Activated CD8-positive, alpha-beta memory T cell treated with anti-CD3 and anti-CD28 coated beads for 1 hour (primary cell): Measurements from ENCODE around the gene TMPRSS6.

Experiments used
- DNase-seq, 2 donors: peaks; one replicate each; pipeline ENCODE4 v3.0.0-alpha.2; 2020; ENCODE audit warnings: low read depth in 1 of 2; ENCODE audit errors: extremely low read depth in 1 of 2

The TMPRSS6 gene

DNA sequence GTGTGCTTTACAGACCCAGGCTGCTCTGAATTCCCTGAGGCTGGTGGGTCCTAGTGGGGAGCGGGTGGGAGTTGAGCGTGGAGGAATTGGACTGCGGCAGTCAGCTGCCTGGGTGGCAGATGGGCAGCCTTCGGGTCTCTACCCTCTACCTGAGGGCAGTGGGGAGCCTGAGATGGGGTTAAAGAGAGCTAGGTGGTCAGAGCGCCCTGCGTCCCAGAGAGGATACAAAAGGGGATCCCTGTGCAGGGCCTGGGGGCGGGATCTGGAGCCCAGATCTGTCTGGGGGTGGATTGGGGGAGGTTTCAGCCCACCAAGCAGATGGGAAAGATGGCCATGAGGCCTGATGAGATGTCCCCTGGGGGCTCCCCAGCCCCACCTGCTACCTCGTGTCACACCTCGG is 39.8 kb downstream of the TMPRSS6 start:
- no peak for DNase-seq

DNA sequence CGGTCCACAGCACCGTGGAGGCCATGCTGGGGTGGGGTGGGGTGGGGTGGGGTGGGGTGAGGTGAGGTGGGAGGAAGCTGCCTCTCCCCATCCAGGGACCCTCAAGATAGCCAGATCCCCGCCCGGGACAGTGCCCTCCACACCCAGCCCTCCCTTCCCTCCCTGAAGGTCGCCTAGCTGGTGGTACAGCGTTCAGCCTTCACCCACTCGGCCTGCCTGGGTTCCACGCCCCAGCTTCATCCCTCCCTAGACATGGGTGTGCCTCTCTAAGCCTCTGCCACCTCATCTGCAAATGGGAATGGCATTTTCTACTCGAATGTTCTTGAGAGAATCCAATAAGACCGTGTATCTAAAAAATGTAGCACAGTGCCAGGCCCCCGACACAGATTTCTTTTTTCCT is 40.2 kb downstream of the TMPRSS6 start:
- no peak for DNase-seq

DNA sequence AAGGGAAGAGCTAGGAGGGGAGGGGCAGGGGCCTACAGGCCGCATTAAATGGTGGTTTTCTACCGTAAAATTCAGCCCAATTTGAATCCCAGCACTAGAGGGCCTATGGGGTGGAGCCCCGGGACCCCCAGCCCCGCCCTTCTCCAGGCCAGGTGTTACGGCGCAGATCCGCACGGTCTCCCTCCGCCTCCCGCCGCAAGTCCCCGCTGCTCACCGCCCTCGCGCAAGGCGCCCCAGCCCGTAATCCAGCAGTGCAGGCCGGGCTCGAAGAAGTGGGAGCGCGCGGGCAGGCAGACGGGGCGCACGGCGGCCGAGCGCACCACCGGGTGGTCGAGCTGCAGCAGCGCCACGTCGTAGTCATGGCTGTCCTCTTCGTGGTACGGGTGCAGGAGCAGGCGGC is 40.7 kb downstream of the TMPRSS6 start:
- no peak for DNase-seq

DNA sequence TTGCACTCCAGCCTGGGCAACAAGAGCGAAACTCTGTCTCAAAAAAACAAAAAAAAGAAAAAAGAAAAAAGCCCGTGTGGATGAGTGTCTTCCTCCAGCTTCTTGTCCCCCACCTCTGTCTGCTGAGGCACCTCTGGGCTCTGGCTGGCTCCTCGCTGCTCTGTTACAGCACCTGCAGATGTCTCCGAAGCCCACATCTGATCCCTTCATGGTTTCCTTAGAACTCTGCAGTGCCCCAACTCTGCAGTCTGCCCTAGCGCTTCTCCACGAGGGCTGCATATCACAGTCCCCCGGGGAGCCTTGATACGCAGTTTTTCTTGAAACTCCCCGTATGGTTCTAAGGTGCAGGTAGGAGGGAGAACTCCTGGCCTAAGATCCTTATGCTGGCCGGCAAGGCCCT is 42.1 kb downstream of the TMPRSS6 start:
- DNase-seq: no peak

DNA sequence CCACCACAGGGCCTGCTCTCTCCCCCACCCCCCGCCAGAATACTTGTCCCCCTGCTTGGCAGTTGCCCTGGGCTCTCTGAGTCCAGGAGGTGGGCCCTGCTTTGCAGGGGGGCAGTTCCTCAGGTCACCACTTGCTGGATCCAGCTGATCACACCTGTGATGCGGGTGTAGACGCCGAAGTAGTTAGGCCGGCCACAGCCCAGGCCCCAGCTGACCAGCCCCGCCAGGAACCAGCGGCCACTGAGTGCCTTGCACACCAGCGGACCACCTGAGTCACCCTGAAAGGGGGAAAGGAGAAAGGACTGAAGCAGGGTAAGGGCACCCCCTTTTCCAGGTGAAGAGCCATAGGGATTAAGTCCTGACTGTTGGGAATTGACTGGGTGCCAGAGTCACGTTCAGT is 43.6 kb downstream of the TMPRSS6 start:
- no peak for DNase-seq

DNA sequence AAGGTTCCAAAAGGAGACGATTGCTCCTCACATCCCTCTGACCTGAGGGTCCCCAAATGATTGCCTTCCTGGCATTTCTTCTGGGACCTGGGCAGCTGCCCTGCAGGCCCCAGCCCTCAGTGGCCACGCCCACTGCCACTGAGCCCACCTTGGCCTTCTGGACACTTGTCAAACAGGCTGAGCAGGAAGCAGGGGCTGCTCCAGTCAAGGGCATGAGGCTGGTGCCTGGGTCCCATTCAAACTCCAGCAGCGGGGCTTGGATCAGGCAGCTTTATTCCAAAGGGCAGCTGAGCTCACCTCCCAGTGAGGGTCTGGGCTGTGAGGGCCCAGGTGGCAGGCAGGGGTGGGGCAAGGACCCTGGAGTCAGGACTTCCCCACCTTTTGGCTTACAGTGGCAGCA is 44.3 kb downstream of the TMPRSS6 start:
- DNase-seq: no peak

DNA sequence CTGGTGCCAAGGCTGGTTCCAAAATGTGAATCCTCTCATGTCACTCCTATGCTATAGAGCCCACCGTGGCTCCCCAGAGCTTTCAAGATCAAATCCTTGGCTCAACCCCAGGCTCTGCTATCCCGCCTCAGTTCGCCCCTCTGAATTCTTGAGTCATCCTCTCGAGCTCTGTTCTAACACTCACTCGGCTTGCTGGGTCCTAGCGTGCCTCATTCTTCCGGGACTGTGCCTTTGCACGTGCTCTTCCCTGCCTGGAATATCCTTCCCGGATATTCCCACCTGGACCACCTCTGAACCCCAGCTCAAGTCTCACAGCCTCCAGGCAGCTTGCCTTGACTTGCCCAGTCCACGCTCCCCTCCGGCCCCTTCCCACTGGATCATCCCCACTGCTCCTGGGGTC is 45.0 kb downstream of the TMPRSS6 start:
- no peak for DNase-seq

DNA sequence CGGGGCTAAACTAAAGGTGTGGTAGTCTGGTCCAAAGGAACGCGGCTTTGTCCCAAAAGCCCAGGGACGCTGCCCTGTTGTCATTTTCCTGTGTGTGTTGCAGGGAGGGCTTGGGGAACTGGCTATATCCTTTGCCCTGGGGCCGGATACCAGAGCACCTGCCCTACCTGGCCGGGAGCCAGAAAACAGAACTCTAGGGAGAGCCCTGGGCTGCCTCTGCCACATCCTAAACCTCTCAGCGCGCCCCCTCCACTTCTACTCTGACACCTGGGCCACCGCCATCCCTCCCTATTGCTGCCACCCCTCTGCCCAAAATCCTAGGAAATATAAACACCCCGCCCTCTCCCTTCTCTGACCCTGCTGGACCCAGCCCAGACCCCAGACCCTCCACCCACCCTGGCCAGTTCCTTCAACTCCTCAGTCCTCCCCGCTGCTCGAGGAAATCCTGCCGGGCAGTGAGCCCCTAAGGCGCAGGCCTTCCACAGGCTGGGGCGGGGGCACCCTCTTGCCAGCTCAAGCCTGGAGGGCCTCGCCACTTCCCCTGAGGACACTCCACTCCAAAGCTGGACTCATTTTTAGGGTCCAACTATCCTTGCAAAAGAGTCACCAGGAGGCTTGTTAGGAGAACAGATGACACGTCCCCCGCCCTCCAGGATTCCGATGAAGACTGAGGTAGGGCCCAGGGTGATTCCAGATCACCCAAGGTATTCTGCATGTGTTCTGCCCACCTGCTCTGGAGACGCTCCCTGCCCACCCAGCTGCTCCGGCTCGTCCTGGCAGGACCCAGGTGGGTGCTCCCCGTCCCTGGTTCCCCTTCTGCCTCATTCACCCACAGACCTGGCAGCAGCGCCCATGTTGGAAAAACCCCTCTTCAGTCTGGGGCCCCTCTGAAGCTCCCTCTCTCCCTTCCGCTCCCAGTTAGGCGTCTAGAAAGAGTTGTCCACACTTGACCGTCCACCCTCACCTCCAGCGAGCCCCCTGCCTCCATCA is 45.8 kb downstream of the TMPRSS6 start:
- DNase-seq: no peak

DNA sequence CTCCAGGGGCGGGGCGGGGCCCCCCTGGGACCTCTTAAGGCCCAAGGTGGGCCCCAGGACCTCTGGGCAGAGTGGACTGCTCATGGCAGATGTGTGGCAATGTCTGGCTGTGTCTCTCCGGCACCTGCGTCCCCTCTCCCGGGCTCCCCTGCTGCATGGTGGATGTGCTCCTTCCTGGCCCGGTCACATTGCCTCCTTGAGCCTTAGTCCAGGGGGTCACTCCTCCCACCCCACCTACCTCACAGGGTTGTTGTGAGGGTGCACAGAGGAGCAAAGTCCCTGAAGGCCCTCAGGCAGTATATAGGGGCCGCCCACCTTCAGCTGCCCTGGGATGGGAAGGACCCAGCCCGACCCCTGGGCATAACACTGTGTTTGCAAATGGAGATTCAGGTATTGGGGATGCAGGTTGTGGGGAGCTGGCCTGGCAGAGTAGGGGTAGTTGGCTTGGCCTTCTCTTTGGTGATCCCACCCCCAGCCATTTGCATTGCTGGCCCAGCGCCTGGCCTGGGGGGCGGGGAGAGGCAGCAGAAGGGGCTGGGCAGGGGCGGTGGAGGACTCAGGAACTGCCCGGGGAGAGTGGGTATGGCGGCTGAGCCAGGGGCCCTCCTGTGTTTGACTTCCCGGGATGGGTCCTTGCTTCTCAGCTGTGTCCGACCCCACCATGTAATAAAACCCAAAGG is 46.7 kb downstream of the TMPRSS6 start:
- DNase-seq: no peak

DNA sequence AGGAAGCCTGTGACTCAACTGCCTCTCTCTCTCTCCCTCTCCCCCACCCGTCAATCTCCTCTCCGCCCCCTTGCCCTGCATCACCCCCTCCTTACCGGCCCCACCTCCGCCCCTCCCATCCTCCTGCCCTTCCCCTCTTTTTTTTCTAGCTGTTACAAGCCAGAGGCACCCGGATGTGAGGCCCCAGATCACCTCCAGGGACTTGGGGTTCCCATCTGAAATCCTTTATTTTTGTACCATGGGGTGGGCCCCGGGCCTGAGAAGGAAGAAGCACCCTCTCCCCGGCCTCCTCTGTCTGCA is 47.2 kb downstream of the TMPRSS6 start:
- DNase-seq: no peak

DNA sequence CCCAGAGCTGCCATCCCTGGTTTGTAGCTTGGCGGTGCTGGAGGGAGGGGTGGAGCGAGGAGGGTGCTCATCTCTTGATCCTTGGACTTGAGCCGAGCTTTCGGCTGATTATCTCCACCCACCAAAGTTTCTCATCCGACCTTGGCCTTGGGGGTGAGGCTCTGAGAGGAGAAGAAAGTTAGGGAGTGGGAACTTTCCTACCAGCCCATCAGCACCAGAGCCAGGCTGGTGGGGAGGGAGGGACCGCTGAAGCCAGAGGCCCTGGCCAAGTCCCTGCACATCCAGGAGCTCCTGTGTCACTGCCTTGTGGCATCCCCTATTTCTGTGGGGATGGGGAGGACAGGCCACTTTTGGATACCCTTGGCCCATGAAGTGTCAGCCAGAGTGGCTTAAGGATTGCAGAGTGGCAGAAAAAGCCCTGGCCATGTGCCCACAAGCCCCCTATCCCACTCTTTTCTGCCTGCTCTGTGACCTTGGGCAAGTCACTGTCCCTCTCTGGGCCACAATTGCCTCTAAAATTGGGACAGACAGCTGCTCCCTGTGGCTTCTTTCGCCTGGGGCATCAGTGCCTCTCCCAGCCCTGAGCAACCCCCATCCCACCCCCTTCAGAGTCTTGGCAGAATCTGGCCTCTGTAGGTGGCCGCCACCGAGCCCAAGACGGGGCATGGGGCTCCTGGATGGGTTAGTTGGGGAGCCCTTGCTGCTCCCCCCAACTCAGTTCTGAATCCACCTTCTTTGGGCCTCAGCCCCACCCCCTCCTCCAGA is 47.7 kb downstream of the TMPRSS6 start:
- no peak for DNase-seq

DNA sequence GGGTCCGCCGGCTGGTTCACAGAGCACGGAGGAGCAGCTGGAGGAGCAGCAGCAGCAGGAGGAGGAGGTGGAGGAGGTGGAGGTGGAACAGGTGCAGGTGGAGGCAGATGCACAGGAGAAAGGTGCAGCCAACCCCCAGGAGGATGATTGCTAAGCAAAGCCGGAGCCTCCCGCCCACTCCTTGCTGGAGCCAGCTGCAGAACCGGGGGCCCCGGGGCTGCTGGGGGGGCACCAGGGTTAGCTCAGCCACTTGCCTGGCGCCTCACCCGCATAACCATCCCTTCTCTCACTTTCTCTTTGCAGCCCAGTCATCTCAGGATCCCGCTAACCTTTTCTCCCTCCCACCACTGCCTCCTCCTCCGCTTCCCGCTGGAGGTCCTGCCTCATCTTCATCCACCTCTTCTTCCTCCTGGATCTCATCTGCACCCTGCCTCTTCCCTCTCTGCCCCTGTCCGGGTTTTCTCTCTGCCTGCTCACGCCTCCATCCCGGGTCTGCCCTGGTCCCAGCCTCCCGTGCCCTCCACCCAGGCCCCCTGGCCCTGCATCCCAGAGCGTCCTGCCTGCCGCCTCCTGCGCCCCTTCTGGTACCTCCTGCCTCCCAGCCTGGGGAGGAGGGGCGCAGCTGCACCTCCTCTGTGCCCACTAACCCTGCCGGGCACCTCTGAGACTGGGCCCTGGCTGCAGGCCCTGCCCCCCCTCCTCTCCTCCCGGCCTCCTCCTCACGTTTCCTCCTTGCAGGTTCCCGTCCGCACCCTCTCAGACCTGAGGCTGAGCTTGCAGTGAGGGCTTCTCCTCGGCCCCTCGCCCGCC is 48.5 kb downstream of the TMPRSS6 start:
- DNase-seq: no peak

DNA sequence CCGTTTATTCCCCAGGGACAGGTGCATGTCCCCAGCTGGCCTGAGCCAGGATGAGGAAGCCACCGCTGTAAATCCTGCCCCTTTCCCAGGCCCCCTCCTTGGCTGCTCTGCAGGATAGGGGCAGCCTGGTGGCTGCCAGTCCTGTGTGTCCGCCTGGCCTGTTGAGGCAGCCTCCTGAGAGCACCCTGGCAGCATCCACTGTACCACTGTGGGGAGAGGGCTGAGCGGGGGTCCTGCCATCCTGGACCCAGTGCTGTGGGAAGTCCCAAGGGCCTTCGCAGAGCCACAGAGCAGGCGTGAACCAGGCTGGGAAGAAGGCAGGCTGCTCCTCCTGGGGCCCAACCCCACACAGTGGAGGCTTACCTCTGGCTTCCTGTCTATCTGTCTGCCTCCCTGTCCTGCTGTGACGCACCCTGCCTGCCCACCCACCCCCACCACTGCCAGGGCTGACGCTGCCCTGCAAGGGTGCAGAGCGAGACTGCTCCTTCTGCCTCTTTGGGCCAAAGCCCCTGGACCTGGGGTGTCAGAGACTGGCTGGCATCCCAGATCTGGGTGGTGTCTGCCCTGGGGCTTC is 49.5 kb downstream of the TMPRSS6 start:
- DNase-seq: no peak

DNA sequence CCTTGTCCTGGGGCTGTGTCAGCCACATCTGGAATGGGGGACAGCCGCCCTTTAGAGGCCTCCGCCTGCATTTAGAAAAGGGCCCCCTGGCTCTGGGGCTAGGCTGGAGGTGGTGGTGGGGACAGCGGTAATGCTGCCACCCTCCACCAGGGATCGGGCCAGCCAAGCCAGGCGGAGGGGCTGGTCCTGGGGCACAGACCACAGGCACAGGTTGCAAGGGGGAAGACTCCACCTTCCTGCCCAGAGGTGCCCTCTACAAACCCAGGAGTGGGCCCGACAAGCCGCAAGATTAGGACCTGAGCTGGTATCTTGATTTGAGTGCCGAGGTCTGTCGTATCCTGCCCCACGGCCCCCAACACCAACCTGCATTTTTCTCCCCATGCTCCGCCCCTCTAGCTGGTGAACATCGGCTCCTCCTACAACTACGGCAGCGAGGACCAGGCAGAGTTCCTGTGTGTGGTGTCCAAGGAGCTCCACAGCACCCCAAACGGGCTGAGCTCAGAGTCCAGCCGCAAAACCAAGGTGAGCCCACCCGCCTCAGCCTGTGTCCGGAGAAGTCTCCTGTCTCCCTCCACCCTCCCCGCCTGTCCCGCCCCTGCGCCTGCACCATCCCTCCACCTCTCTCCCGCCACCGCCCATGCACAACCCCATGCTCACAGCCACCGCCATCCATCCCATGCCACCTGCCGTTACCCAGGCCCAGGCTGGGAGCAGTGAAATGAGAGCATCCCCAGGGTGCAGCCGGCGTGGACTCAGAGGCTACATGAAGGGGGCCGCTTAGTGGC is 50.4 kb downstream of the TMPRSS6 start:
- DNase-seq: no peak

DNA sequence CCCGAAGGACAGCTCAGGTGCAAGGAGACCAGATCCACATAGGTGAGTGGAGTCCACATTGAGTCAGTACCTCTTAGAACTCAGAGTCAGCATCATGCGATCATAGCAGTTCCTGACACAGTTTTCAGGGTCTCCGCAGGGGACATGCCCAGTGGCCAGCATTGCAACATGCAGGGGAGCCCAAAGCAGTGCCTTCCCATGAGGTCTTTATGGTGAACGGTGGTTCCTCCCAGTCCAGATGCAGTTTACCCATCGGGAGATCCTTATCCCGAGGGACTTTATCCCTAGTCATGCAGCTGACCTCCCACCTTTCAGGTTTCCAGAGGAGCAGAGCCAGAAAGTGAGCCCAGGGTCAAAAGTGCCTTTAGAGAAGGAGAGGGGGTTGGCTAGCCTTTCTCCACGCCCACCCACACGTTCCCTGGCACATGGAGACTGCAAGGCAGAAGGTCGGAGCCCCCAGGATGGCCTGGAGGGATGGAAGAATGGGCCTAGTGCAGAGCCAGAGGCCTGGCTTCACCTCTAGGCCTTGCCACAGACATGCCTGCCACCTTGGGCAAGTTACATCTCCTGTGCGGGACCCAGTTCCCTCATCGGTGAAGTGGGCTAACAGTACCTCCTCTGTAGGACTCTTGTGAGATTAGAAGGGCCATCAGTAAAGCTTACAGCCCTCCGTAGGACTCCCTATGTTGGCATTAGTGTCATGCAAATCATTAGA is 51.6 kb downstream of the TMPRSS6 start:
- DNase-seq: no peak

DNA sequence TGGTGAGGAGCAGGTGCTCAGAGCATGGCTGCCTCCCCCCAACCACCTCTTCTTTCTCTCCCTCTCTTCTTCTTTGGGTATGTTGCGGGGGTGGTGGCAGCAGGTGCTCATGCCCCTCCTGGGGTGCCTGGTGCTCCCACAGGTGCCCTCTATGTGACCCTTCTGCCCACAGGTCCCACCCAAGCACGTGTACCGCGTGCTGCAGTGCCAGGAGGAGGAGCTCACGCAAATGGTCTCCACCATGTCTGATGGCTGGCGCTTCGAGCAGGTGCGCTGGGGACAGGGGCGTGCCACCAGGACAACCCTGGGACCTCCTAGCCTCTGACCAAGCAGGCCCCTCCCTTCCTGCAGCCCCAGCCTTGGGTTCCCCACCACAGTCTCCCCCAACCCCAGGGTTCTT is 52.3 kb downstream of the TMPRSS6 start:
- DNase-seq: no peak

DNA sequence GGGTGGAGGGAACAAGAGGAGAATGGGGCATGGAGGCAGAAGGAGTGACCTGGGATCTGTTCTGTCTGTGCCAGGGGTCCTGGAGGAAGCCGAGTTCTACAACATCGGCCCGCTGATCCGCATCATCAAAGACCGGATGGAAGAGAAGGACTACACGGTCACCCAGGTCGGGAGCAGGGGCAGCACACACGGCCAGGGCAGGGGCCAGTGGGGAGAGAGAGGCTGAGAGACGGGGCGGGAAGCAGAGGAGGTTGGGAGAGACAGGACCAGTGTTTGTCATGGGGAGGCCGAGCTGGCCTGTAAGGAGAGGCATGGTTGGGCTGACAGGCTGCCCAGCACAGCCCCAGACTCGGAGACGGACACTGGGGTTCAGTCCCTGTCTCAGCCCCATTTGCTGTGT is 53.3 kb downstream of the TMPRSS6 start:
- no peak for DNase-seq

DNA sequence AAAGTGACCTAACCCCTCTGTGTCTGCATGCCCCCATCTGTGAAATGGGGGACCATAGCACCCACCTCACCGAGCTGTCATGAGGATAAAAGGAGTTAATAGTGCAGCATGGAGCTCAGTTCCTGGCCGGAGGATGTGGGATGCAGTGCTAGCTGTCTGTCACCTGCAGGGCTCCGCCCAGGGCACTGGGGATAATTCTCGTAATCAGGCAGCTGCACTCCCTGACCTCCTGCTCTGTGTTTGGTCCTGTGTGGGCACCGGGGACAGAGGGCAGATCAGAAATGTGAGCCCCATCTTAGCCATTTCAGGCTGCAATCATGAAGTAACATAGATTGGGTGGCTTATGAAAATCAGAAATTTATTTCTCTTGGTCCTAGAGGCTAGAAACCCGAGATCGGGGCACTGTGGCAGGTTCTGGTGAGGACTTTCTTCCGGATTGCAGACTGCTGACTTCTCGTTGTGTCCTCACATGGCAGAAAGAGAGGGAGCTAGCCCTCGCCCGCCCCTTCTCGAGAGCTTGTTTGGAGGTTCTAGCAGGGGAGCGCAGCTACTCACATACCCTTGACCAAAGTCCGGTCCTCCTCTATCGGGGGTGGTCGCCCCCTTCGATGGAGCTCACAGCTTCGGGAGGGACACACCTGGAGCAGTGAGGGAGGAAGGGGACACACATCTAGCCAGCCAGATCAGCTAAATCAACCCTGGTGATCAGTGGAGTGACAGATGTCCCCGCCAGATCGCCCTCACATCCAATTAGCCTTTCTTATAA is 54.7 kb downstream of the TMPRSS6 start:
- no peak for DNase-seq

DNA sequence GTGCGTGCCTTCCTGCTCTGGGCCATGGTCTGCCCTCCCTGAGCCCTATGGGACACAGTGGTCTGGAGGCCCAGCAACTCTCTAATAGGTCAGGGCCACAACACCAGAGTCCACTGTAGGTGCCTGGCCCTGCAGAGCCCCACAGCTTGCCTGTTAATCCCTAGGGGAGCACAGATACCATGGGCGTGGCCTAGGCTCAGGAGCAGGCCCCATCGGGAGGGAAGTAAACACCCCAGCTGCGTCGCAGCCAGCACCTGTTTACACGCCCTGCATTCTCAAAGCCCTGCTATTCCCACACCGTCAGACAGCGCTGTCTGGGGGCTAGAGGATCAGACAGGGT is 55.5 kb downstream of the TMPRSS6 start:
- DNase-seq: no peak
